NCI-H69 (cell line): Measurements from ENCODE around the gene RNU6-9.

Source experiments
- DNase-seq: peaks from one replicate; lab custom pipeline; 2025; lab: John Stamatoyannopoulos, UW

The RNU6-9 gene

DNA sequence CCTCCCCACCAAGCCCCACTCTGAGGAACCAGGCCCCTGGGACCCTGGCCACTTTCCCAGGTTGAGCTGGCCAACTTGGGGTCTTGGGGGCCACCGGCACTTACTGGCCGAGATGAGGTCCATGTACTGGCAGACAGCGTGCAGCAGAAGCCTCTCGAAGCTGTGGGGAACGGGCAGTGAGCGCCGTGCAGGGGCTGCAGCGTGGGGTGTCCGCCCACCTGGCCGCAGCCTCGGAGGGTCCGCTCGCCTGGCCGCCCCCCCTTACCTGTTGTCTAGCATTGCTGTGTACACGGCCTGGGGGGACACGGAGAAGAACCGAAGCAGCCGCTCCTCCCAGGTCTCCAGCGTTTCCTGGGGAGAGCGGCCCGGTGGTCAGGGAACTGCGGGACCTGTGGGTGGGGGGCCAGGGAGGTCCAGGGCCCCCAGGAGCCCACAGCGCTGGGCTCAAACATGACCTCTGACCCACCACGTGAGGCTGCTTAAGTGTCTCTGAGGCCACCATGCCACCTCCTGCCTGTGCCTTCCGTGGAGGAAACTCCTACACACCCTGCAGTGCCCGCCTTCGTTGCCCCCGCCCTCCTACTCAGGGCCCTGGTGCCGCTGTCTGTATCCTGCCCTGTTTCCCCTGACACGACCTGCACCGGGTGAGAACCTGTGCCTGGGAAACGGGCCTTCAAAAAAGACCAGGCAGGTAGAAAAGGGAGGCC, 6.2 kb downstream of the RNU6-9 start:
- no peak for DNase-seq

DNA sequence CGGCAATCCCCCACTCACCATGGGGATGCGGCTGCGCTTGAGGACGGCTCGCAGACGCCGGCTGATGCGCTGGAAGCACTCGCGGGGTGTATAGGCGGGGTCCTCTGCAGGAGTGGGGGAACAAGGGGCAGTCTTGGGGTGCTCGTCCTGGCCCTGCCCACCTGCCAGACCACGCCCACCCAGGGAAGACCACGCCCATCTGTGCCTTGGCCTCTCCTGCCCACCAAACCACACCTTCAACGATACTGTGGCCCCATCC, 6.7 kb downstream of the RNU6-9 start:
- no peak for DNase-seq

DNA sequence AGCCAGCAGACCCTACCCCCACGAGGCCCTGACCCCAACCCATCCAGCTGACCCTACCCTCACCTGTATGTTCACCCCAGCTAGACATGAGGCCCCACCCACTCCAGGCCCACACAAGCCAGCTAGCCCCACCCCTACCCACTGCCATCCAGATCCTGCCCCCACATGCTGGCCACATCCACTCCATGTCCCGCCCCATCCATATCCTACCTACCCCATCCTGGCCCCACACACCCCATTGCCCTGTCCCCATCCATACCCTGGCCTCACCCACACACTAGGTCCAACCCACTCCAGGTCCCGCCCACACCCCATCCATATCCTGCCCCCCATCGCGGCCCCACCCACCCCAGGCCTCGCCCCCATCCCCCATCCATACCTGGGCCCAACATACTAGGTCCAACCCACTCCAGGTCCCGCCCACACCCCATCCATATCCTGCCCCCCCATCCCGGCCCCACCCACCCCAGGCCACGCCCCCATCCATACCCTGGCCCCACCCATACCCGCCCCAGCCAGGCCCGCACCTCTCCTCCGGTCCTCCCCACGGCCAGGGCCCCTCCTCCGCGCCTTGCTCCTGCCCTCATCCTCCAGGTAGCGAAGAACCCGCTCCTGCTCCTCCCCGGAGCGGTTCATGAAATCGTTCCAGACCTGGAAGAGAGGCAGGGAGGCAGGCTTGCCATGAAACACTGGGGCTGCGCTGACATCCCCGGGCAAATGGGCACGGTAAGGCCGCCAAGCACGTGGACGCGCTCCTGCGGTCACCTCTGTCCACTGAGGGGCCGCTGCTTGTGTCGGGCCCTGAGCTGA, 7.2 kb downstream of the RNU6-9 start:
- peak; percentile 39 for DNase-seq

DNA sequence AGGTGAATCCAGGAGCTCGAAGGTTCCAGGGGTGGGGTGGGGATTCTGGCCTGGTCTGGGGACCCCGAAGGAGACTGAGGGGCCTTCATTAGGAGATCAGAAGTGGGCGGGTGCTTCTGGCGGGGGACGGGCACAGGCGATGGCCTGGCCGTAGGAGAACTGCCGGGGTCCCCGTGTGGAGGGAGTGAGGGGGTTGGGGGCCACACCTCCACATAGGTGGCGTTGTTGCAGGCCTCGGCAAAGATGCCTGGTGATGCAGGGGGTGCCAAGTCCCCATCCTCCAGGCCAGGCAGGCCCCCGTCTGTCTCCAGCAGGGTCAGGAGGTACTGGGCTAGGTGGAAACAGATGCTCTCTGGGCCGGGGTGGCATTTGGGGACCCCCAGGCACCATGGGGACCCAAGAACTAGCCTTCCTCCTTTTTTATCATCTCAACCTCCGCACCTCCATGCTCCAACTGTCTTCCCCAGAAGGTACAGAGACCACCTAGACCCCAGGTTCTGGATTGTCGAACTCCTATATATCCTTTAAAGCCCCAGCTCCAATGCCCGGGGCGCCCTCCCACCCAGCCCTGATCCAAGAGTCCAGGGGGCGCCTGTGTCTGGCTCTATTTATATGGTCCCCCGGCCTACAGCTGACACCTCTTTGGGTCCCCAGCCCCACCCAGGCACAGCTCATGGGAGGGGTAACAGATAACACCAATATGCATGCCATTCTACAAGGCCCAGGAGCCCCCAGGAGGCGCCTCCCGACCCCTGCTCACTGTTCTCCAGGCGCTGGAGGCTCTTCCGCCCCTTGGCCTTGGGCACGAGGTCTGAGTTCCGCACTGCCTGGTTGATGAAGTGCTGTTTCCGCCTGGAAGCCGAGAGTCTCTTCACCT, 8.2 kb downstream of the RNU6-9 start:
- DNase-seq: no peak

DNA sequence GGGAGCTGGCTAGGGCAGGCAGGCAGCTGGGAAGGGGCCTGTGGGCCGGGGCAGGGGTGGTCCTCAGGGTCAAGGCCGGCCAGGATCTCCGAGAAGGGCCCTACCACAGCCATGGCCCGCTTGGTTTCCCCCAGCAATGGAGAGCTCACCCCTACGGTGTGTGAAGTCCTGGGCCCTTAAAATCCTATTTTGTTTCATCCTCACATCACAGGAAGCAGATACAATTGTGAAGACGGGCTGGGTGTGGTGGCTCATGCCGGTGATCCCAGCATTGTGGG, 8.7 kb downstream of the RNU6-9 start:
- DNase-seq: no peak

DNA sequence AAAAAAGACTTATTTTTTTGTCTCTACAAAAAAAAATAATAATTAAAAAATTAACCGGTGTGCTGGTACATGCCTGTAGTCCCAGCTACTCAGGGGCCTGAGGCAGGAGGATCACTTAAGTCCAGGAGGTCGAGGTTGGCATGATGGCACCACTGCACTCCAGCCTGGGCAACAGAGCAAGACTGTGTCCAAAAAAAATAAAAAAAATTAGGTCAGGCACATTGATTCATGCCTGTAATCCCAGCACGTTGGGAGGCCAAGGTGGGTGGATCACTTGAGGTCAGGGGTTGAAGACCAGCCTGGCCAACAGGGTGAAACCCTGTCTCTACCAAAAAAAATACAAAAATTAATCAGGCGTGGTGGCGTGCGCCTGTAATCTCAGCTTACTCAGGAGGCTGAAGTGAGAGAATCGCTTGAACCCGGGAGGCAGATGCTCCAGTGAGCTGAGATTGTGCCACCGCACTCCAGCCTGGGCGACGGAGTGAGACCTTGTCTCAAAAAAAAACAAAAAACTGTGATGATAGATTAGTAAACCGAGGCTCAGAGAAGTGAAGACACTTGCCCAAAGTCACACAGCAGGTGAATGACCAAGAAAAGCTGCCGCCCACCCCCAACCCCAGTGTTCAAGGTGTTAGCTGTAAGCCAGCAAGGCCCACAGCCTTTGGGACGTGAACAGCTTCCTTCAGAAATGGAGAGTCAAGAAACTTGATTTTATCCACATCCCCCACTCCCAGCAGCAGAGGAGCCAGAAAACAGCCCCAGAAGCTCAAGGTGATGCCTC, 9.4 kb downstream of the RNU6-9 start:
- no peak for DNase-seq

DNA sequence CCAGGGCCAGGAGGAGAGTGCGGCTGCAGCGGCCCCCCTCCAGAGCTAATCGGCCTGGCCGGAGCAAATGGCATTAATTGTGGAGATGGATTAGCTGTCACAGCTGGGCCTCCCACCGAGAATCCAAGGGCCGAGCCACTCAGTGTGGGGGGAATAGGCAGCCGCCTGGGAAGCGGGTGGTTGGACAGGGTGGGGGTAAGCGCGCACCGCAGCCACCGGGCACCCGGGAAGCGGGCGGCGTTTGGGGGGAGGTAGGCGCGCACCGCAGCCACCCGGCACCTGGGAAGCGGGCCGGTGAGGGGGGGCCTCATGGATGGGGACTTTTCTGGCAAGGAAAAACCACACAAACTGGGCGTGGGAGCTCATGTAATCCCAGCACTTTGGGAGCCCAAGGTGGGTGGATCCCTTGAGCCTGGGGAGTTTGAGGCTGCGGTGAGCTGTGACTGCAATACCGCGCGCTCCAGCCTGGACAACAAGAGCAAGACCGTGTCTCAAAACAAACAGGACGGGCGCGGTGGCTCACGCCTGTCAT, 10.0 kb downstream of the RNU6-9 start:
- peak; percentile 93 for DNase-seq

DNA sequence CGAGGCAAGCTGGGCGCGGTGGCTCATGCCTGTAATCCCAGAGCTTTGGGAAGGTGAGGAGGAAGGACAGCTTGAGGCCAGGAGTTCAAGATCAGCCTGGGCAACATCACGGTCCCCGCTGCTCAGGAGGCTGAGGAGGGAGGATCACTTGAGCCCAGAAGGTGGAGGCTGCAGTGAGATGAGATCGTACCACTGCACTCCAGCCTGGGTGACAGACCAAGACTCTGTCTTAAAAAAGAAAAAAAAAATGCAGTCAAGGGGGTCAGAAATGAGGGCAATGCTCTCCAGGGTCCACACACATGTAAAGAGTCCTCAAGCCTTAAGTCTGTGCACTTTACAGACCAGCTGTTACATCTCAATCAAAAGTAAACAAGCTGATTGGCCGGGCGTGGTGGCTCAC, 11.3 kb downstream of the RNU6-9 start:
- peak; percentile 38 for DNase-seq

DNA sequence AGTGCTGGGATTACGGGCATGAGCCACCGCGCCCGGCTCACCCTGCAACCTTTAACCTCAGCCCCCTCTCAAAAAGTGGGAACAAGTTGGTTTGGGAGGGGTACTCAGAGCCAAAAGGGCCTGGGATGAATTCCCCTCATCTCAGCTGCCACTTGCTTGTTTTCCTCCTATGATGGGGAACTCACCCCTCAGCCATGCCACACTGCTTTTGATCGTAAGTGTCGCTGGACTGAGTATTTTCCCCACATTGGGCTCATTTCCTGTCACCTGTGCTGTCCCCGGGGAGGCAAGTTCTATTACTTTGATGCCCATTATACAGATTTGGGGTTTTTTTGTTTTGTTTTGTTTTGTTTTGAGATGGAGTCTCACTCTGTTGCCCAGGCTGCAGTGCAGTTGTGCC, 13.2 kb downstream of the RNU6-9 start:
- no peak for DNase-seq

DNA sequence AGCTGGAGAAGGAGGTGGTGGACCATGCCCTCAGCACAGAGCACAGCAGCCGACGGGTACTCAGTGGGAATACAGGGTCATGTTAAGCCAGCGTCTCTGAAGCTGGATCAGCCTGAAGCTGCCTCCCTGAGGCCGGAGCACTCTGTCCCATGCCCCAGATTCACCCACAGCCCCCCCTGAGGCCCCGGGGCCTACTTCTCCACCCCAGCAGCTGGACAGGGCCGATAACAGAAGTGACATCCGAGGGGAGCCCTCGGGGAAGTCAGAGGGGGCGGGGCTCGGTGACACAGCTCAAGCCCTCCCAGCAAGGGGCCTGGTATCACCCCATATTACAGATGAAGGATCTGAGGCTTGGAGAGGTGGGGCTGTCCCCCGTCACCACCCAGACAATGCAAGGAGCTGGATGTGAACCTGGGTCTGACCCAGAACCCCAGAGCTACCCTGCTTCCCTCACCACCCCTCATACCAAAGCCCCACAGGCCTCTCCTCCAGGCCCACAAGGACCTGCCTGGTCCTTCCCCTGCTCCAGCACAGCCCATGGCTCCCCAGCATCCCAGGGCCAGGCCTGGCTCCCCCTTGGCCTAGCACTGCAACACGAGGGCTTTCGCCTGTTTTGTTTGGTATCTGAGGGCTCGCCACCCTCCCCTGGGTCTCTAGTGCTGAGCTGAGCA, 14.0 kb downstream of the RNU6-9 start:
- DNase-seq: no peak

DNA sequence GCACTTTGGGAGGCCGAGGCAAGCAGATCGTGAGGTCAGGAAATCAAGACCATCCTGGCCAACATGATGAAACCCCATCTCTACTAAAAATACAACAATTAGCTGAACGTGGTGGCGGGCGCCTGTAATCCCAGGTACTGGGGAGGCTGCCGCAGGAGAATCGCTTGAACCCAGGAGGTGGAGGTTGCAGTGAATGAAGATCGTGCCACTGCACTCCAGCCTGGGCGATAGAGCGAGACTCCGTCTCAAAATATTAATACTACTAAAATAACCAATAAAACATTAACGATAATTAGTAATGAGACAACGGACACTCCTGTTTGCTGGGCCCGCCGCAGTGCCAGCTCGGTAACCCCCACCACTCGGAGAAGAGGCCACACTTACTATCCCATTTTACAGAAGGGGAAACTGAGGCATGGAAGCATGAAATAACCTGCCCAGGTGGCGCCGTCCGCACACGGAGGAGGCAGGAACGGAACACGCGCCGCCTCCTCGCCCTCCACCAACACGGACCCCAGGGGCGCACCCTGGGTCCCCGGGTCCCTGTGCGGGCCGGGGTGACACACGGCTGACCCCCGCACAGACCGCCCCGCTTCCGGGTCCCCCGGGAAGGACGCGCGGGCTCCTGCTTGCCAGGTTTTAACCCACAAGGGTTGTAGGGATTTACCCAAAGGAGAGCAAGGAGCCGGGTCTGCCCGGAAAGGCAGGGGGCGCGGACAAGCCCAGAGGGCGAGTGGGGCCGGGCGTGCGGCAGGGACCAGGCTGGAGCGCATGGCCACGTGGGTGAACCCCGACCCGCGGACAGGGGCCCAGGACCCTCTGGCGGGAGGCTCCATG, 18.1 kb downstream of the RNU6-9 start:
- no peak for DNase-seq

DNA sequence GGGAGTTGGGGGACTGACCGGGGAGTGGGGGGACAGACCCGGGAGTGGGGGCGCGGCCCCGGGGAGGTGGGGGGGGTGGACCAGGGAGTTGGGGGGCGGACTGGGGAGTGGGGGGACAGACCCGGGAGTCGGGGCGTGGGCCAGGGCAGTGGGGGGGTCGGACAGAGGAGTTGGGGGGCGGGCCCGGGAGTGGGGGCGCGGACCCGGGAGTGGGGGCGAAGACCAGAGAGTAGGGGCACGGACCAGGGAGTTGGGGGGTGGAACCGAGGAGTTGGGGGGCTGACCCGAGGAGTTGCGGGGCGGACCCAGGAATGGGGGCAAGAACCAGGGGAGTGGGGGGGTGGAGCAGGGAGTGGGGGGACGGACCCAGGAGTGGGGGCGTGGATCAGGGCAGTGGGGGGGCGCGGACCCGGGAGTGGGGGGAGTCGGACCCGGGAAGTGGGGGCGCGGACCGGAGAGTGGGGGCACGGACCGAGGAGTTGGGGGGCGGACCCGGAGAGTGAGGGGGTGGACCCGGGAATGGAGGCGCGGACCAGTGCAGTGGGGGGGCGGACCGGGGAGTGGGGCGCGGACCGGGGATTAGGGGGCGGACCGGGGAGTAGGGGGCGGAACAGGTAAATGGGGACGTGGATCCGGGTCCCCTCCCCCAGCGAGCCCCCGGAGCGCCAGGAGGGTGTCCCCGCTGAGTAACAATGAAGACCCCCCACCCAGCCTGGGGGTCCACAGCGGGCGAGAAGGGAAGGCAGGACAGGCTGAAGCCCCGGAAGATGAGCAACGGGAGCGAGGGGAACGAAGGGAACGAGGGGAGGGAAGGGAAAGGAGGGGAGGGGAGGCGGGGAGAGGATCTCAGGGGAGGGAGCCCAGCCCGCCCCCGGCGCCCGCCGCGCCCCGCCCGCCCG, 19.1 kb downstream of the RNU6-9 start:
- no peak for DNase-seq

DNA sequence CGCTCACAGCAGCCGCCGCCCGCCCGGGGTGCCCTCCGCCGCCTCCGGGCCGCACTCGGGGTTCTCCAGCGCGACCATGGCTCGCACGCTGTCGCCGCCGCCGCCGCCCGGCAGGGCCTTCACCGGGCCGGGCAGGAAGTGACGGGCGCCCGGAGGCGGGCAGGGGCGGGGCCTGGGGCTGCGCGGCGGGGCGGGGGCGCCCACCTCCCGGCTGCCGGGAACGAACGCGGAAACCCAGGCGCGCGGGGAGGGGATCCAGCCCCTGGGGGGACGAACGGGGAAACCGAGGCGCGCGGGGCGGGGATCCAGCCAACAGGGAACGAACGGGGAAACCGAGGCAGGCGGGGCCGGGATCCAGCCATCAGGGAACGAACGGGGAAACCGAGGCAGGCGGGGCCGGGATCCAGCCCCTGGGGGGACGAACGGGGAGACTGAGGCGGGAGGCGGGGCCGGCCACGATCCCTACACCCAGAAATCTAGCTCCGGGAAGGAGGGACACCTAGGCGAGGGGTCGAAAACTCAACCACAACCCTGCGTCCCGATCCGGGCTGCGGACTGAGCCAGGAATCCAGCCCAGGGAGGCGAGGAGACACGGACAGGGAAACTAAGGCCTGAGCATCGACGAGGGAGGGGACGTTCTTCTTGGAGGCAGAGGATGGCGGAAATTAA, 19.9 kb downstream of the RNU6-9 start, which contains the start of gene R3HDM4:
R3HDM4 (minus strand) TSS at position 140 of the 669 bp plus-strand sequence; CDS start at position 78, 62 bp downstream.
- DNase-seq: peak; percentile 84

DNA sequence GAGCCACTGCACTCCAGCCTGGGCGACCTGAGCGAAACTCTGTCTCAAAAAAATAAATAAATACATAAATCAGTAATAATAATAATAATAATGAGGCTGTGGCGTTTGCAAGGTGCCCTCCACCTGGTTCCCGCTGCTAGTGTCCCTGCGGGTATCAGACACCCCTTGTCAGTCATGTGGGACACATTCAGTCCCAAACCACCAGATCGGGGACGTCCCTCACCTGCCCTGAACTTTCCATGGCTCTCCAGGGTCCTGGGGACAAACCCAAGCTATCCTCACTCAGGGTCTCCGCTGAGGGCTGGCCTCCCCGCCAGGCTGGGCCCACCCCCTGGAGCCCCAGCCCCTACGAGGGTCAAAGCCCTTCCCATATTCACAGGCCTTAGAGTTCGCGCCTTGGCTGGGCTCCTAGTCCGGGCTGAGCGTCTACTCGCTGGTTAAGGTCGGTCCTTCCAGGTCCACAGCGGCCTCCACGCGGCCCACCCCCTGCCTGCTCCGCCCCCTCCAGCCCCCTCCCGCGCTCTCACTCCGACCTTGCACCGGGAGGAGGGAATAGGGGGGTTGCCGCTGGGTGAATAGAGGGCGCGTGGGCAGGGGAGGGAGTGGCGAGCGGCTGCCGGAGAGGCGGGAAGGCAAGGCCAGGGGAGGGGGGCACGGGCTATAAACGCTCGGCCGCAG, 23.5 kb downstream of the RNU6-9 start:
- DNase-seq: peak; percentile 75

DNA sequence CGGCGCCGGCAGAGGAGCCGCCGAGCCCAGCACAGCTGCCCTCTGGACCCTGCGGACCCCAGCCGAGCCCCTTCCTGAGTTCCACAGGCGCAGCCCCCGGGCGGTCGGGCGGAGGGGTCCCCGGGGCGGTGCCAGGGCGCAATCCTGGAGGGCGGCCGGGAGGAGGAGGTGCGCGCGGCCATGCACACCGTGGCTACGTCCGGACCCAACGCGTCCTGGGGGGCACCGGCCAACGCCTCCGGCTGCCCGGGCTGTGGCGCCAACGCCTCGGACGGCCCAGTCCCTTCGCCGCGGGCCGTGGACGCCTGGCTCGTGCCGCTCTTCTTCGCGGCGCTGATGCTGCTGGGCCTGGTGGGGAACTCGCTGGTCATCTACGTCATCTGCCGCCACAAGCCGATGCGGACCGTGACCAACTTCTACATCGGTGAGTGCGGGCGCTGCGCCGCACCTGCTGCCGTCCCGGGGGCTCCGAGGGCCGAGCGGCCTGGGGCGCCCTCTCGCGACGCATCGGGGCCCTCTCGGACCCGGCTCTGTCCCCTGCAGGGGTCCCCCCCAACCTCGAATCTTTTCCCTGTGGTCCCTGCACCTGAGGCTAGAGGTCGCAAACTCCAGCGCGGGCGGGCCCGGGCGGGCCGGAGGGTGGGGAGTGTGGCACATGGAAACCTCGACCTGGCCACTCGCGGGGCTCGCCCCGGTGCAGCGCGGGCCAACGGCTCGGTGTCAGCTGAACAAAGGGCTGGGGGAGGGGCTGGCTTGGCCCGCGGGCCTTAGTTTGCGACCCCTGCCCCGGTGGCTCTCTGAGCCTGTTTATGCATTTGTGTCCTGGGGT, 24.3 kb downstream of the RNU6-9 start, which contains the start of gene KISS1R:
KISS1R (plus strand) TSS at position 11 of the 829 bp plus-strand sequence; CDS start at position 181, 170 bp downstream.
- DNase-seq: peak; percentile 80

DNA sequence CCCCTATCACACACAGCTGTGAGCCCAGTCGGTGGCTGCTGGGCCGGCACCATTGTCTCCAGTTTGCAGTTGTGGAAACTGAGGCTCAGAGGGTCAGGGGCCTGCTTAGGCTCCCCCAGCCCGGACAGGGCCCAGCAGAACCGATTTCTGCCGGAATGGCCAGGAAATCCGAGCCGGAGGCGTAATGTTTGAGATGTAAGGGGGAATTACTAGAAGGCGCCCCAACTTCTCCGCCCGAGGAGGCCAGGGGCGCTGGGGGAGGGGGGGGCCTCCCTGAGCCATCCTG, 24.8 kb downstream of the RNU6-9 start:
- no peak for DNase-seq

DNA sequence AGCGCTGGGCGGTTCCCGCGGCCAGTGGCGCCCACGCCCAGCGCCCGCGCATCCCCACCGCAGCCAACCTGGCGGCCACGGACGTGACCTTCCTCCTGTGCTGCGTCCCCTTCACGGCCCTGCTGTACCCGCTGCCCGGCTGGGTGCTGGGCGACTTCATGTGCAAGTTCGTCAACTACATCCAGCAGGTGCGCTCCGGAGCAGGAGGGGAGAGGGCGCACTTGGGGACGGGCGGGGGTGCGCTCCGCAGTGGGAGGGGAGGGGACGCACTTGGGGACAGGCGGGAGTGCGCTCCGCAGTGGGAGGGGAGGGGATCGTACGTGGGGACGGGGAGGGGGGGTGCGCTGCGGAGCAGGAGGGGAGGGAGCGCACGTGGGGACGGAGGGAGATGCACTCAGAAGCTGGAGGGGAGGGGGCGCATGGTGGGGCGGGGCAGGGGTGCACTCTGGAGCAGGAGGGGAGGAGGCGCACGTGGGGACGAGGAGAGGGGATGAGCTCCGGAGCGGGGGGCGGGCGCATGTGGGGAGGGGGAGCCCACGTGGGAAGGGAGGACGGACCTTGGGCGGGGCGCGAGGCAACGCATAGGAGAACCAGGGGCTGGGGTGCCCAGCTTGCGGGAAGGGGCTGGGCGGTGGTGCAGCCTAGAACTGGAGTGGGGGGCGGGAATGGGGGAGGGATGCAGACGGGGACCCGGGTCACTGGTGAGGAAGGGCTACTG, 25.4 kb downstream of the RNU6-9 start:
- DNase-seq: peak; percentile 73
